OCI-M1 (cell line): Measurements from ENCODE around the gene TRIM22.
A peak's percentile ranks its signal among the peaks of the same experiment; 100 is the strongest.
"Not testable (repeated sequence)": the region's sequence is repeated elsewhere in the genome, so short reads cannot be mapped to it uniquely, and the experiment has no call there.

Source experiments
- DNase-seq: peaks from one replicate; lab custom pipeline; 2025; lab: John Stamatoyannopoulos, UW

The TRIM22 gene

GRCh38 chr11:5691238-5691963, 1.8 kb downstream of the TRIM22 start:
- peak; percentile 71 for DNase-seq

DNA sequence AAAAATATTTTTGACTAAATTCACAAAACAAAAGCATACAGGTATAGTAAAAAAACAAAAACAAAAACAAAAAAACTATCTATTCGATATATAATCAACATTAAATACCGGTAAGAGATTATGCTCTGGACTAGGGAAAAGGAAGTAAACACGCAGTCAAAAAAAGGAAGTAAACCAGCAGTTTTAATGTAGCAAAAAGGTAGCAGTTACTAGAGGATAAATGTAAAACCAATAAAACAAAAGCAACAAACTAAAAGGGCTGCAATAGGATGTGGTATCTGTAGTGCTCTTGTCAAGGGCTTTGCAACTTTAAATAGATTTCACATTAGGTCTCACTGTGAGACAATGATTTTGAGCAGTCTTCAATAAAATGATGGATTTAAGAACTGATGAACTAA, 2.4 kb downstream of the TRIM22 start:
- peak; percentile 70 for DNase-seq

DNA sequence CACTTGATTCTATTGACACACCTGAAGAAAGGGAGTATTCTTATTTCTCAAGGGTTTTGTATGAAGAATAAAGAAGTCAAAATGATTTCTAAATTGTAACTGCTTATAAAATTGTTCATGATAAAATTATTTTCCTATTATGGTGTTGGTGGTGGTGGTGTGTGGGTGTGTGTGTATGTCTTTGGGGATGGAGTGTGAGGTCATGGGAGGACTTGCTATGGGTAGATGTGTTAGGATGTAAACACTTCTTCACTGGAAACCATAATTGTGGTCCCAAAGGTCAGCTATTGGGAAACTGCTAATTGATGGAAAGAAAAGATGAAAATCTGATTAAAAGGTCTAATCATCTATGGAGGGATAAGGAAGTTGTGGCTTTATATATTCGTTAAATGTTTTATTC, 5.1 kb downstream of the TRIM22 start:
- no peak for DNase-seq

GRCh38 chr11:5695580-5695979, 6.0 kb downstream of the TRIM22 start:
- no peak for DNase-seq

DNA sequence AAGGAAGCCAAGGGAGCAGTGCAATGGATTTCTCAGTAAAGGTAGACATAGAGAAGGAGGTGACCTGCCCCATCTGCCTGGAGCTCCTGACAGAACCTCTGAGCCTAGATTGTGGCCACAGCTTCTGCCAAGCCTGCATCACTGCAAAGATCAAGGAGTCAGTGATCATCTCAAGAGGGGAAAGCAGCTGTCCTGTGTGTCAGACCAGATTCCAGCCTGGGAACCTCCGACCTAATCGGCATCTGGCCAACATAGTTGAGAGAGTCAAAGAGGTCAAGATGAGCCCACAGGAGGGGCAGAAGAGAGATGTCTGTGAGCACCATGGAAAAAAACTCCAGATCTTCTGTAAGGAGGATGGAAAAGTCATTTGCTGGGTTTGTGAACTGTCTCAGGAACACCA, 6.6 kb downstream of the TRIM22 start:
- DNase-seq = no peak

GRCh38 chr11:5698281-5698680, 8.7 kb downstream of the TRIM22 start:
- no peak for DNase-seq

DNA sequence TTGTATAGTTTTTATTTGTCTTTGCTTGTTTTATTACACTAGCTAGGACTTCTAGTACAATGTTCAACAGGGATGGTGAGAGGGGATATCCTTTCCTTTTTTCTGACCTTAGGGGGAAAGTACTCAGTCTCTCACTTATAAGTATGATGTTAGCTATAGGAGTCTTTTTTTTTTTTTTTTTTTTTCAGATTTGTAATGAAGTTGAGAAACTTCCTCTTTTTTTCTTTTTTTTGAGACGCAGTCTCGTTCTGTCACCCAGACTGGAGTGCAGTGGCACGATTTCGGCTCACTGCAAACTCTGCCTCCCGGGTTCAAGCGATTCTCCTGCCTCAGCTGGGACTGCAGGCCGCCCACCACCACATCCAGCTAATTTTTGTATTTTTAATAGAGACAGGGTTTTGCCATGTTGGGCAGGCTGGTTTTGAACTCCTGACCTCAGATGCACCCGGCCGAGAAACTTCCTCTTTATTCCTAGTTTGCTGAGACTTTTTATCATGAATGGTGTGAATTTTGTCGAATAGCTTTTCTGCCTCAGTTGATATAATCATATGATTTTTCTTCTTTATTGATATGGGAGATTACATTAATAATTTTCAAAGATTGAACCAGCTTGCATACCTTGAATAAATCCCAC, 10.9 kb downstream of the TRIM22 start:
- DNase-seq = peak; percentile 81

DNA sequence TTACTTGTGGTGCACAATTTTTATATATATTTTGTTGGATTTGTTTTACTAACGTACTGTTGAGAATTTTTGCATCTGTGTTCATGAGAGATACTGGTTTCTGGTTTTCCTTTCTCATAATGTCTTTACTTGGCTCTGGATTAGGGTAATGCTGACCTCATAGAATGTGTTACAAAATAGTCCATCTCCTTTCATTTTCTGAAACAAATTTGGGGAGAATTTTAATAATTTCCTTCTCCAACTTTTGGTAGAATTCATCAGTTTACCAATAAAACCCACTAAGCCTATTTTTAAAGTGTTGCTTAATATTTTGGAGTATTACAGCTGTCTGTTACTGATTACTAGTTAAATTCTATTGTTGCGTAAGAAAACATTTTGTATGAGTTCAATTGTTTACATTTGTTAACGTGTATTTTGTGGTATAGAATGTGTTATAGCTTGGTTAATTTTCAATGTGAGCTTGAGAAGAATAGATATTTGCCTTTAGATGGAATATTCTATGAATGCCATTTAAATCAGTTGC, 11.5 kb downstream of the TRIM22 start:
- no peak for DNase-seq

DNA sequence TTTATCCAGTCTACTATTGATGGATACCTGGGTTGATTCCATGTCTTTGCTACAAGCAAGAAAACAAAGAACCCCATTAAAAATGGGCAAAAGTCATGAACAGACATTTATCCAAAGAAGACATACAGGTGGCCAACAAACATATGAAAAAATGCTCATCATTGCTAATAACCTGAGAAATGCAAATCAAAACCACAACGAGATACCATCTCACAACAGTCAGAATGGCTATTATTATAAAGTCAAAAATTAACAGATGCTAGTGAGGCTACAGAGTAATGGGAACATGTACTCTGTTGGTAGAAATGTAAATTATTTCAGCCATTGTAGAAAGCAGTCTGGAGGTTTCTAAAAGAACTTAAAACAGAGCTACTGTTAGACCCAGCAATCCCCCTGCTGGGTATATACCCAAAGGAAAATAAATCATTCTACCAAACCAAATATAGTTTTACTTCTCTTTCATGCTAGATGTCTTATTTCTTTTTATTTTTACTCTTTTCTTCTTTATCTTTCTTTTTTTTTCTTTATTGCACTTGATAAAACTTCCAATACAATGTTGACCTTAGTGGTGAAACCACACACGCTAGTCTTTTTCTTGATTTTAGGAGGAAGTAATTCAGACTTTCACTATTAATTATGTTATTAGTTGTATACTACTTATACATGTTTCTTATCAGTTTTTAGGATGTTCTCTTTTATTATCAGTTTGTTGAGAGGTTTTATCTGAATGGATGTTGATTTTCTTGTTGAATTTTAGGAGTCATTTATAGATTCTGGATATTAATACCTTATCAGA, 14.3 kb downstream of the TRIM22 start:
- DNase-seq = no peak

DNA sequence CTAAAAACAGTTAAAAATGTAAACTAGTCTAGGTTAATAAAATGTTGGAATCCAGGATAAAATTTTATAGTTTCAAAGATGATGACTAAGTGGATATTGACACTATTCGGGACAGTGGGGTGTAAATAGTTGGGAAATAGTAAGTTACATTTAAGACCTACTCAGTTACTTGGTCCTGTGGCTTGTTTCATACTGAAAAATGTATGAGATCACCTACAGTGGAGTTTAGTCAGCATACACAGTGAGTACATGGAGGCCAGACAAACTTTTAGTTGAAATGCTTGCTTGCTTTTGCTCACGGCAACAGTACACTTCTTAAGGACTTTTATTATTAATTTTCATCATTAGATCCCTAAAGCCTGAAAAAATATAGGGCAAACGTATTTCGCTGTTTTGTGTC, 16.1 kb downstream of the TRIM22 start:
- DNase-seq = no peak

DNA sequence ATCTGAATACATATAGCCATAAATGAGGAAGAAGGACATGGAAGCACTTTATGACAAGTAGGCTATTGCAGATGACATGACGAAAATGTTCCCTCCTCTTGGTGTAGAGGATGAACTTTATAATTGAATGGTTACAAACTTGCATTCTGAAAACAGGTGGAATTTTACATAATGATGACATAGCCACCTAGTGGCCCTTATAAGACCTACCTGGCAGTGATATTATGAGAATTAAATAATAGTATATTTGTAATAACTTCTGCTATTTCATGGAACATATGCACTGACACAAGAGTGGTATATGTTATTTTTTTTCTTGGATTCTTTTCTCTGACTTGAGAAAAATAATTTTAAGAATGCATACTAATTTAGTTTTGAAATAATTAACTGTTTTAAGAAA, 22.9 kb downstream of the TRIM22 start:
- DNase-seq = peak; percentile 62

DNA sequence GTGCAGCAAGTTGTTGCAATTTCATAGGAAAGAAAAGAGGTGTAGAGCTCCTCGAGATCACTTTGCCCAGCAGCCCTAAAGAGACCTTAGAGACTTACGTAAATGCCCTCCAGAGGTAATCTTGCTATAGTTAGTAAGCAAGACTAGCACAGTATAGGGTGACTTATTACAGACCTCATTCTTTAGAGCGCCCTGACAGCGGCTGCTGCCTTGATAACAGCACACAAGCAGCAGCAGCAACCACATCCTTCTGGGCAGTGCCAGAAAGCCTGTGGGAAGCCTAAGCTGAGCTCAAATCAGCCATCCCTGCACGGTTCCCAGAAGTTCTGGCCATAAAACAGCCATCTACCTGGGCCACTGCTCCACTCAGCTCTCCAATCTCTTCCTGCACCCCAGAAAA, 24.1 kb downstream of the TRIM22 start:
- peak; percentile 74 for DNase-seq

GRCh38 chr11:5716518-5716917, 26.9 kb downstream of the TRIM22 start:
- not testable (repeated sequence) for DNase-seq

DNA sequence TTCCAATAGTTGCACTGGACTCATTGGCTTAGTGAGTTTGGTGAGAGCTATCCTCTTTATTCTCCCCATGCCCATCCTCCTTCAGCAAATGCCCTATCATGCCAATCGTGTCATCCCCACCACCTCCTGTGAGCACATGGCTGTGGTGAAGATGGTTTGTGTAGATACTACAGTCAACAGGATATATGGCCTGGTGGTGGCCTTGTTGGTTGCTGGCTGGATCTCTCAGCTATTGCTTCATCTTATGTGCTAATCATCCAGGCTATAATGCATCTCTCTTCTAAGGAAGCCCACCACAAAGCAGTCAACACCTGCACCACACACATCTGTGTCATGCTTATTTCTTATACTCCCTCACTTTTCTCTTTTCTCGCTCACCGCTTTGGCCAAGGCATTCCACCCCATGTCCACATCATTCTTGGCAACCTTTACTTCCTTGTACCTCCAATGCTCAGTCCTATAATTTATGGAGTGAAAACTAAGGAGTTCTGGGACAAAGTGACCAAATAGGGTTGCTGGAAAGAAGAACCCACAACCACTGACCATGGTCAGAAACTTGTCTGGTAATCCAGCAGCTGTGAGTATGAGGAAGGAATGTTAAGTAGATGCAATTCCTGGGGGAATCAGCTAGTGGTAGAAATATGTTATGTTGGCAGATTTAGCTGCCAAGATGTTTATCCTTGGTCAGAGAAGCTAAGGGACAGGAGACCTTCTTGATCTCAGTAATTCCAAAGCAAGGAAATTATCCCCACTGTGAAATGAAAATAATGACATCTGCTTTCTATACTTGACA, 30.3 kb downstream of the TRIM22 start:
- DNase-seq = peak; percentile 26

GRCh38 chr11:5722622-5723021, 33.0 kb downstream of the TRIM22 start:
- DNase-seq = no peak

- DNase-seq = no peak
Observed at GRCh38 chr11:5726351-5726750, 36.8 kb downstream of the TRIM22 start.

- no peak for DNase-seq
Observed at GRCh38 chr11:5727691-5728090, 38.1 kb downstream of the TRIM22 start.

DNA sequence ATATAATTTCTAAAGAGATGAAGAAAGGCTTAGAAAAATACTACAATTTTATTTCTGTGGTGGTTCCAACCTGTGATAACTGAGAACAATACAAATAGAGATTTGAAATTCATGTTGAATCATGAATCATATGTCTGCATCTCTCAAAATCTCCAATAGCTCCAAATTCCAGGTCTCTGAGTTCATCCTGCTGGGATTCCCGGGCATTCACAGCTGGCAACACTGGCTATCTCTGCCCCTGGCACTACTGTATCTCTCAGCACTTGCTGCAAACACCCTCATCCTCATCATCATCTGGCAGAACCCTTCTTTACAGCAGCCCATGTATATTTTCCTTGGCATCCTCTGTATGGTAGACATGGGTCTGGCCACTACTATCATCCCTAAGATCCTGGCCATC, 46.8 kb downstream of the TRIM22 start, which contains the start of gene OR56B1:
TSS of gene OR56B1 (plus strand) at position 53 of the 400 bp plus-strand sequence. CDS start at position 122, 69 bp downstream.
- DNase-seq = no peak

DNA sequence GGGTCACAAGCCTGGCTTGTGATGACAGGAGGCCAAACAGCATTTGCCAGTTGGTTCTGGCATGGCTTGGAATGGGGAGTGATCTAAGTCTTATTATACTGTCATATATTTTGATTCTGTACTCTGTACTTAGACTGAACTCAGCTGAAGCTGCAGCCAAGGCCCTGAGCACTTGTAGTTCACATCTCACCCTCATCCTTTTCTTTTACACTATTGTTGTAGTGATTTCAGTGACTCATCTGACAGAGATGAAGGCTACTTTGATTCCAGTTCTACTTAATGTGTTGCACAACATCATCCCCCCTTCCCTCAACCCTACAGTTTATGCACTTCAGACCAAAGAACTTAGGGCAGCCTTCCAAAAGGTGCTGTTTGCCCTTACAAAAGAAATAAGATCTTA, 47.5 kb downstream of the TRIM22 start:
- no peak for DNase-seq

- no peak for DNase-seq
Observed at GRCh38 chr11:5737670-5738392, 48.2 kb downstream of the TRIM22 start.

DNA sequence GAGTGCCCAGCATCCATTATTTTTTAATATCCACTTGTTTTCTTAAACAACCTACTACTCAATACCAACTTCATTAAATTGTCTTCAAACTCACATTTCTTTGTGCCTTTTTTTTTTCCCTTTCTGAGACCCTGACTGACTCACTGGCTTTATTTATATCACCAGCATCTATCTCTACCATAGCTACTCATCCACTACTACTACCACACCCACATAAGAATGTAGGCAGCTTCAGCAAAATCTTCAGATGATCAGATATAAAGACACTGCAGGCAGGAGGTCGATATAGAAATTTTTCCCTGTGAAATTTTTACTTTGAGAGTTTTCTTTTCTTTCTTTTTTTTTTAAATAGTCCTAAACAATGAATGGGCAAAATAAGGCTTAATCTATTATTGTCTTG, 48.8 kb downstream of the TRIM22 start:
- DNase-seq = no peak
